Hematopoietic multipotent progenitor cell treated with erythropoietin and hydrocortisone succinate and interleukin-3 and kit ligand, for 8 days (in vitro differentiated cells): ENCODE measurements around the gene UBE2E1.

ENCODE experiments used
- DNase-seq: peaks from one replicate; pipeline ENCODE4 v3.0.0-alpha.2; 2015

Gene UBE2E1

GRCh38 chr3:23797491-23797890 is 8.3 kb upstream of the UBE2E1 start:
- DNase-seq = no peak

- no peak for DNase-seq
These were observed 7.3 kb upstream of the UBE2E1 start for GRCh38 chr3:23798456-23798855.

- no peak for DNase-seq
These were observed 6.9 kb upstream of the UBE2E1 start for GRCh38 chr3:23798876-23799275.

- DNase-seq = peak; percentile 25
These were observed 5.0 kb upstream of the UBE2E1 start for GRCh38 chr3:23800731-23801130.

GRCh38 chr3:23804441-23805209 is 1.1 kb upstream of the UBE2E1 start:
- DNase-seq = no peak

- peak; percentile 11 for DNase-seq
These were observed 534 bp upstream of the UBE2E1 start for GRCh38 chr3:23805210-23805632.

- DNase-seq = peak; percentile 36
These were observed 1.0 kb downstream of the UBE2E1 start for GRCh38 chr3:23806534-23807423.

GRCh38 chr3:23807424-23808015 is 1.8 kb downstream of the UBE2E1 start:
- no peak for DNase-seq

- peak; percentile 93 for DNase-seq
These were observed 2.8 kb downstream of the UBE2E1 start for GRCh38 chr3:23808525-23808924.

GRCh38 chr3:23809294-23809693 is 3.5 kb downstream of the UBE2E1 start:
- peak; percentile 39 for DNase-seq

GRCh38 chr3:23809840-23810342 is 4.1 kb downstream of the UBE2E1 start:
- DNase-seq = peak; percentile 62

- DNase-seq = peak; percentile 67
These were observed 4.8 kb downstream of the UBE2E1 start for GRCh38 chr3:23810343-23811184.

GRCh38 chr3:23811185-23811527 is 5.4 kb downstream of the UBE2E1 start:
- DNase-seq = peak; percentile 39

- DNase-seq = no peak
These were observed 6.2 kb downstream of the UBE2E1 start for GRCh38 chr3:23811919-23812318.

- no peak for DNase-seq
These were observed 10.1 kb downstream of the UBE2E1 start for GRCh38 chr3:23815879-23816278.

GRCh38 chr3:23816721-23817120 is 11.0 kb downstream of the UBE2E1 start:
- DNase-seq = no peak

GRCh38 chr3:23817508-23818223 is 11.9 kb downstream of the UBE2E1 start:
- DNase-seq = no peak

GRCh38 chr3:23819599-23820360 is 14.0 kb downstream of the UBE2E1 start:
- no peak for DNase-seq

GRCh38 chr3:23820888-23821287 is 15.1 kb downstream of the UBE2E1 start:
- DNase-seq = no peak

GRCh38 chr3:23821858-23822257 is 16.1 kb downstream of the UBE2E1 start:
- DNase-seq = no peak

GRCh38 chr3:23822559-23822958 is 16.8 kb downstream of the UBE2E1 start:
- DNase-seq = no peak
